PC-3 (cell line): ENCODE data around the gene ANK3. TPM values are rescaled to one million over a fixed set of nuclear protein-coding genes. Genes with fewer than 3 reads are reported as not detected.

Experiments
- ATAC-seq: fragments of 200-7000 bp; cut with Tn5 transposase; 2 replicates; pipeline ENCODE4 v1.9.1; 2020; ENCODE audit warnings: mild to moderate bottlenecking, moderate library complexity
- BruUV-seq: library from RNA; stranded (reverse); fragments of 400-500 nt; replicated peaks from 2 replicates; lab custom pipeline; 2021; lab: Mats Ljungman, UMichigan
- CTCF ChIA-PET: fragments of 300-600 bp; sonication (Branson Sonifier 250); formaldehyde crosslinking; loops from one replicate; lab custom pipeline; 2022; ENCODE audit warnings: antibody characterized with exemption; lab: Charles Lee
- POLR2A ChIA-PET: fragments of 300-600 bp; sonication (Branson Sonifier 250); formaldehyde crosslinking; loops from one replicate; lab custom pipeline; 2022; ENCODE audit warnings: antibody characterized with exemption; ENCODE audit not compliant: unreplicated experiment; lab: Charles Lee
- DNase-seq: peaks from one replicate; pipeline ENCODE4 v3.0.0-alpha.2; 2015
- H2AFZ ChIP-seq: fragments of 300-600 bp; sonication (generic); 2 replicates; pipeline ENCODE4 v1.6.0; 2016; ENCODE audit warnings: antibody characterized with exemption, low read length
- H3F3A ChIP-seq: fragments of 300-600 bp; sonication (generic); one replicate; pipeline ENCODE4 v1.6.0; 2017; ENCODE audit warnings: antibody characterized with exemption, low read length, control low read depth, mild to moderate bottlenecking; ENCODE audit not compliant: unreplicated experiment
- H3K27ac ChIP-seq: fragments of 300-600 bp; sonication (generic); 2 replicates; pipeline ENCODE4 v1.5.1; 2016; ENCODE audit warnings: mild to moderate bottlenecking, low read length
- H3K27me3 ChIP-seq: fragments of 300-600 bp; sonication (generic); 2 replicates; pipeline ENCODE4 v1.6.1; 2016; ENCODE audit warnings: low read length, mixed read lengths
- H3K36me3 ChIP-seq: fragments of 300-600 bp; sonication (generic); 2 replicates; pipeline ENCODE4 v1.6.1; 2016; ENCODE audit warnings: low read depth, mixed run types, low read length, mixed read lengths
- H3K4me1 ChIP-seq: fragments of 300-600 bp; sonication (generic); 2 replicates; pipeline ENCODE4 v1.5.1; 2016; ENCODE audit warnings: low read length; ENCODE audit not compliant: insufficient read depth
- H3K4me2 ChIP-seq: fragments of 300-600 bp; sonication (generic); 2 replicates; pipeline ENCODE4 v1.6.0; 2016; ENCODE audit warnings: low read length
- H3K4me3 ChIP-seq: fragments of 300-600 bp; sonication (generic); 2 replicates; pipeline ENCODE4 v1.5.1; 2016; ENCODE audit warnings: mild to moderate bottlenecking, low read length, mixed read lengths
- H3K79me2 ChIP-seq: fragments of 300-600 bp; sonication (generic); 2 replicates; pipeline ENCODE4 v1.6.1; 2017; ENCODE audit warnings: low read length, mixed read lengths
- H3K9ac ChIP-seq: fragments of 300-600 bp; sonication (generic); 2 replicates; pipeline ENCODE4 v1.6.0; 2016; ENCODE audit warnings: mild to moderate bottlenecking, low read length
- H3K9me2 ChIP-seq: fragments of 300-600 bp; sonication (generic); replicated peaks from 2 replicates; pipeline ENCODE4 v1.6.1; 2016; ENCODE audit warnings: mixed run types, low read length, mixed read lengths
- H3K9me3 ChIP-seq: fragments of 300-600 bp; sonication (generic); 2 replicates; pipeline ENCODE4 v1.6.1; 2016; ENCODE audit warnings: low read length, mixed read lengths
- H4K20me1 ChIP-seq: fragments of 300-600 bp; sonication (generic); 2 replicates; pipeline ENCODE4 v1.6.1; 2016; ENCODE audit warnings: low read length, mixed read lengths
- CTCF ChIP-seq: fragments of 300-600 bp; sonication (generic); conservative IDR thresholded peaks from 2 replicates; pipeline ENCODE4 v1.5.1; 2017; ENCODE audit warnings: antibody characterized with exemption, low read depth, mild to moderate bottlenecking, low read length
- EZH2 ChIP-seq: fragments of 300-600 bp; sonication (generic); IDR thresholded peaks from one replicate; pipeline ENCODE4 v1.6.1; 2017; ENCODE audit warnings: antibody characterized with exemption, mild to moderate bottlenecking, low read length; ENCODE audit not compliant: unreplicated experiment
- EZH2phosphoT487 ChIP-seq: fragments of 300-600 bp; sonication (generic); IDR thresholded peaks from 2 replicates; pipeline ENCODE4 v1.6.1; 2018; ENCODE audit warnings: mild to moderate bottlenecking, antibody characterized with exemption, low read length, borderline replicate concordance
- intact Hi-C: fragments of 100-400 bp; cut with micrococcal nuclease; formaldehyde crosslinking; loops from 2 replicates; pipeline ENCODE4 v1.9.0; 2023
- total RNA-seq: library from RNA; depleted of rRNA; stranded (reverse); fragments of >200 nt; gene quantifications from 2 replicates; pipeline ENCODE4 v1.2.3, GENCODE V29; 2014

The ANK3 gene
- total RNA-seq, 1 experiment from 2014 or later = 29.5 TPM

GRCh38 chr10:60130130-60130579 lies 259.5 kb downstream of the ANK3 start:
- no peaks in the 10 kb centered on the region for H4K20me1 ChIP-seq
- no peak overlapping the region for H3K4me2 ChIP-seq
- no peaks in the 10 kb centered on the region for H3K9me2 ChIP-seq
- no peaks in the 10 kb centered on the region for H3K27me3 ChIP-seq
- H3K9me3 ChIP-seq = no peaks in the 10 kb centered on the region
- H3F3A ChIP-seq = no peaks in the 10 kb centered on the region
- ChIA-PET CTCF (no interaction called here), POLR2A (no interaction called here)
- intact Hi-C loops = no loop called here
- no peak overlapping the region for H3K9ac ChIP-seq
- H3K36me3 ChIP-seq = no peaks in the 10 kb centered on the region
- TF ChIP-seq EZH2 = no peak
- no peak for TF ChIP-seq CTCF
- TF ChIP-seq EZH2phosphoT487 = no peak
- H3K4me1 ChIP-seq = peaks cover 8% of the 10 kb centered on the region
- H3K4me3 ChIP-seq = no peak overlapping the region
- DNase-seq (no peak), ATAC-seq (peak; percentile 43; the same call in 1 of the 2 replicates)
- no peaks in the 10 kb centered on the region for H3K79me2 ChIP-seq
- BruUV-seq = no TSS peak
- H2AFZ ChIP-seq = no peak overlapping the region
- H3K27ac ChIP-seq = no peak overlapping the region

- POLR2A ChIA-PET = no interaction called here
- intact Hi-C loops = no loop called here
- Histone ChIP-seq H3K4me1 (peaks cover 35% of the 10 kb centered on the region), H3K27me3 (no peaks in the 10 kb centered on the region), H3K79me2 (no peaks in the 10 kb centered on the region), H3K4me2 (no peak overlapping the region), H3K4me3 (no peak overlapping the region), H3F3A (peaks cover 4% of the 10 kb centered on the region), H3K9ac (no peak overlapping the region), H3K36me3 (no peaks in the 10 kb centered on the region), H3K27ac (no peak overlapping the region), H4K20me1 (no peaks in the 10 kb centered on the region), H3K9me2 (no peaks in the 10 kb centered on the region), H3K9me3 (no peaks in the 10 kb centered on the region), H2AFZ (no peak overlapping the region)
- no TSS peak for BruUV-seq
- TF ChIP-seq CTCF = no peak
- TF ChIP-seq EZH2 = no peak
- TF ChIP-seq EZH2phosphoT487 = no peak
- DNase-seq (no peak), ATAC-seq (no peak)
- CTCF ChIA-PET = no interaction called here
Observed at GRCh38 chr10:60125895-60126294, 263.8 kb downstream of the ANK3 start.

GRCh38 chr10:60124536-60124935 lies 265.1 kb downstream of the ANK3 start:
- Histone ChIP-seq H3K4me1 (peaks cover 27% of the 10 kb centered on the region), H3K9me3 (no peaks in the 10 kb centered on the region), H3K9ac (no peak overlapping the region), H3K79me2 (no peaks in the 10 kb centered on the region), H3F3A (peaks cover 4% of the 10 kb centered on the region), H4K20me1 (no peaks in the 10 kb centered on the region), H3K4me3 (no peak overlapping the region), H3K36me3 (no peaks in the 10 kb centered on the region), H3K27ac (peak overlapping the region; percentile 93; the same call in 1 of the 2 replicates), H3K4me2 (no peak overlapping the region), H2AFZ (no peak overlapping the region), H3K9me2 (no peaks in the 10 kb centered on the region), H3K27me3 (no peaks in the 10 kb centered on the region)
- no peak for ATAC-seq
- peak; percentile 27; the same call in 1 of the 2 replicates for TF ChIP-seq CTCF
- no peak for TF ChIP-seq EZH2phosphoT487
- BruUV-seq = no TSS peak
- POLR2A ChIA-PET = no interaction called here
- CTCF ChIA-PET = no interaction called here
- intact Hi-C loops = no loop called here
- no peak for DNase-seq
